HG03565 (cell line): ENCODE results near the gene ZCCHC2.

Source experiments
- ATAC-seq: cut with Tn5 transposase; IDR thresholded peaks from one replicate; pipeline ENCODE4 v1.9.1; 2021; ENCODE audit warnings: mild to moderate bottlenecking, moderate library complexity; ENCODE audit not compliant: unreplicated experiment

The ZCCHC2 gene

GRCh38 chr18:62537042-62537894, 14.4 kb downstream of the ZCCHC2 start:
- ATAC-seq, result no peak

GRCh38 chr18:62537946-62538345, 15.1 kb downstream of the ZCCHC2 start:
- ATAC-seq, result no peak

GRCh38 chr18:62538881-62539280, 16.1 kb downstream of the ZCCHC2 start:
- no peak for ATAC-seq

- no peak for ATAC-seq
These were observed 16.7 kb downstream of the ZCCHC2 start for GRCh38 chr18:62539284-62540165.

GRCh38 chr18:62543021-62543420, 20.2 kb downstream of the ZCCHC2 start:
- ATAC-seq, result no peak

GRCh38 chr18:62545098-62545497, 22.3 kb downstream of the ZCCHC2 start:
- no peak for ATAC-seq

GRCh38 chr18:62549755-62550154, 26.9 kb downstream of the ZCCHC2 start:
- no peak for ATAC-seq

- no peak for ATAC-seq
These were observed 27.9 kb downstream of the ZCCHC2 start for GRCh38 chr18:62550746-62551145.

GRCh38 chr18:62551972-62552513, 29.2 kb downstream of the ZCCHC2 start:
- no peak for ATAC-seq

- no peak for ATAC-seq
These were observed 31.4 kb downstream of the ZCCHC2 start for GRCh38 chr18:62554061-62554815.

- no peak for ATAC-seq
These were observed 32.3 kb downstream of the ZCCHC2 start for GRCh38 chr18:62555135-62555534.

- no peak for ATAC-seq
These were observed 33.6 kb downstream of the ZCCHC2 start for GRCh38 chr18:62556397-62556796.

- ATAC-seq, result peak; percentile 47
These were observed 35.3 kb downstream of the ZCCHC2 start for GRCh38 chr18:62558015-62558663.

GRCh38 chr18:62564044-62564443, 41.2 kb downstream of the ZCCHC2 start:
- no peak for ATAC-seq

- ATAC-seq, result no peak
These were observed 43.4 kb downstream of the ZCCHC2 start for GRCh38 chr18:62566199-62566598.

- no peak for ATAC-seq
These were observed 44.0 kb downstream of the ZCCHC2 start for GRCh38 chr18:62566818-62567217.

- no peak for ATAC-seq
These were observed 46.3 kb downstream of the ZCCHC2 start for GRCh38 chr18:62569081-62569655.

GRCh38 chr18:62571037-62571436, 48.2 kb downstream of the ZCCHC2 start:
- no peak for ATAC-seq

GRCh38 chr18:62571648-62572047, 48.8 kb downstream of the ZCCHC2 start:
- ATAC-seq, result no peak

GRCh38 chr18:62572456-62572855, 49.6 kb downstream of the ZCCHC2 start:
- ATAC-seq, result no peak
